ENCODE data around the gene NOTCH4.

NOTCH4 gene

DNA sequence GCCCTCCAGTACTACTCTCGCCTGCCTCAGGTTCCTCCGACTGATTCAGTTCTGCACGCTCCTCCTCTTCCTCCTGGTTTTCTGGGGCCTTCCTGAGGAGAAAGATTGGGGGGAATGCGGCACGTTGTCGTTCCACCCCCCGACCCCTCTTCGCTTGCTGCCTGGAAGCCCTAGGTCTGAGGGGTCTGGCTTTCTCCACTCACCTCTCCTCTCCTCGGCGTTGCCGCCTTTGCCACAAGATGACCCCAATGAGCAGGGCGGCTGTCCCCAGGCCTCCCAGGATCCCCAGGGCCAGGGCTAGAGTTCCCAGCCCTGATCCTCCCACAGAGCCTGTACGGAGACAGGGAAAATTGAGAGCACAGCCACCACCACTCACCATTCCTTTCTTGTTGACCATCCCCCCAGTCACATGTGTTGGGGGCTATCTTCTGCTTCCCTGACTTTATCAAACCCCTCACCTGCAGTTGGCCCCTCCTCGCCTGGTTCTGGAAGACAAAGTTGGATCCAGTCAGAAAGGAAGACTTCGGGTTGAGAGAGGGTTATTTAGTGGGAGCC is 42.6 kb downstream of the NOTCH4 start:
- no peak for DNase-seq (ENCODE audit: low read depth)

DNA sequence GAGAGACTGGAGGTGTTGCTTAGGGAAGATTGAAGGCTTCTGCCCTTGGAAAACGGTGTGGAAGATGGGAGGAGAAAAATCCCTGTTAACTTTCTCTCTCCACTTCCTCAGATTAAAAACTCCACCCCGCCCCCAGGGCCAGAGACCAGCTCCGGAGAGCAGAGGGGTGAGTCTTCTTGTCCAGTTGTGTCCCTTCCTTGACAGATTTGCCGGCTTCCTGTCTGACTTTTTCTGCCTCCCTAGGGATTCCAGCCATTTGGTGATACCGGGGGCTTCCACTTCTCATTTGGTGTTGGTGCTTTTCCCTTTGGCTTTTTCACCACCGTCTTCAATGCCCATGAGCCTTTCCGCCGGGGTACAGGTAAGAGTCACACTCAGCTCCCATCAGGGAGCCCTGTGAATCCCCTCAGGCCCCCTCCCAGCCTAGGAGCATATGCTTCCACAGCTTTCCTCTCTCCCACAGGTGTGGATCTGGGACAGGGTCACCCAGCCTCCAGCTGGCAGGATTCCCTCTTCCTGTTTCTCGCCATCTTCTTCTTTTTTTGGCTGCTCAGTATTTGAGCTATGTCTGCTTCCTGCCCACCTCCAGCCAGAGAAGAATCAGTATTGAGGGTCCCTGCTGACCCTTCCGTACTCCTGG is 44.0 kb downstream of the NOTCH4 start:
- DNase-seq (ENCODE audit: low read depth) = no peak

DNA sequence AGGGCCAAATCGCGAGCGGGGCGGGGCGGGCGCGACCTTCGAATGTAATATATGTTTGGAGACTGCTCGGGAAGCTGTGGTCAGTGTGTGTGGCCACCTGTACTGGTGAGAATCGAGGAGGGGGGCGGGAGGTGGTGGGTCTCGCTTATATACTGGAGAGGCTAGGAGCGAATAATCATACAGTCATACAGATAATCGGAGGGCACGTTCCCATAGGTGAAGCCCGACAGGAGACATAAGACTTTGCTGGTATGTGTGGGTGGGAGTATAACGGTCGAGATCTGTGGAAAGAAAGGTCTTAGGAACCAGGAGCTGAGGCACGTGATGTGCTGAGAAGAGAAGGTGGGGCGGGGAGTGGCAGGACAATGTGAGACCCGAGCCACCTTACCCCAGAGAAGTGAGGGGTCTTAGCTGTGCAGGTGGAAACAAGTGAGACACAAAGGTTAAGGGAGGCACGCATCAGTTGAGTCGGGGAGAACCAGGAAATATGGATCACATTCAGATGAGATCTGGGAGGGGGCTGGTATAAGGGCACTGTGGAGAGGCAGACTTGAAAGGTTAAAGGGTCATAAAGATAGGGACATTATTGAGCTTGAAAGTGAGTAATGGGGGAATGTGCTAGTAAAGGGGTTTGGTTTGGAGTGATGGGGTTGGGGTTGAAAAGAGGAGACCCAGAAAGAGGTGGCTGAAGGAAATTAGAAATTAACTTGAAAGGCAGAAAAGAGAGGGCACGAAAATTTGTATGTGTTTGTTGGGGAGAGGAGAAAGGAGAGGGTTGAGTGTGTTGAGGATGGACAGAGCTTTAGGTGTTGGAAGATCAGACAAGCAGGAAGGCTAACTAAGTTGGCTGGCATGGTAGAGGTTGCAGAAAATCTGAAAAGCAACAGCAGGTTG is 45.1 kb downstream of the NOTCH4 start:
- DNase-seq (ENCODE audit: low read depth) = no peak

DNA sequence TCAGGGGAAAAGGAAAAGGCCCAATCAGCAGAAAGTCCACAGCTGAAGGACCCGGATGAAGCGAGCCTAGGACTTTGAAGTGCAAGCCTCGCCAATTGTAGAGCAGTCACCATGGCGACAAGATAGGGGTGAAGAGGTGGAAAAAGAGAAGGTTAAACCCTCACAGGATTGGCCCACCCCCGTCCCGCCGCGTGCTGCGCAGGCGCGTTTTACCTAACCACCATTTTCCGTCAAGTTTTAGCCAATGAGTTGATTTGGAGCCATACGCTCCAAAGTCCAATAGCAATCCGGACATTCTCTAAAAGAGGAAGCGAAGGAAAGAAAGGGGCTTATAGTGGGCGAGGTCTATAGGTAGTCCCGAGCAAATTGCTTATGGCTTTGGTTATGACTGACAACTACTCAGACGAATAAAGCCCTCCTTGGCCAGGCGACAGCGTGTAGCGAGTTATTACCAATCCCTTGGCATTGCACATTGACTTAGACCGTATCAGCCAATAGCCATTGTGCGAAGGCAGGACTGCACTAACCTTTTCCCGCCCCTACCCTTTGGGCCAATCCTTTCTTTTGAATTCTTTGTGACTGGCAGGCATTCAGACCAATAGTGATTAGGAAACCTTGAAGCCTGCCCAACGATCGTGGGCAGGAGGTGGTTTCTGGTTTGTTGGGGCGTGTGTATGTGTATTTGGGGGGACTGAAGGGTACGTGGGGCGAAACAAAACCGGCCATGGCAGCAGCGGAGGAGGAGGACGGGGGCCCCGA is 45.9 kb downstream of the NOTCH4 start, which contains the start of gene RNF5:
TSS of gene RNF5 (plus strand) at position 618 of the 759 bp plus-strand sequence. CDS start at position 725, 107 bp downstream.
- peak; percentile 86 for DNase-seq (ENCODE audit: low read depth)

DNA sequence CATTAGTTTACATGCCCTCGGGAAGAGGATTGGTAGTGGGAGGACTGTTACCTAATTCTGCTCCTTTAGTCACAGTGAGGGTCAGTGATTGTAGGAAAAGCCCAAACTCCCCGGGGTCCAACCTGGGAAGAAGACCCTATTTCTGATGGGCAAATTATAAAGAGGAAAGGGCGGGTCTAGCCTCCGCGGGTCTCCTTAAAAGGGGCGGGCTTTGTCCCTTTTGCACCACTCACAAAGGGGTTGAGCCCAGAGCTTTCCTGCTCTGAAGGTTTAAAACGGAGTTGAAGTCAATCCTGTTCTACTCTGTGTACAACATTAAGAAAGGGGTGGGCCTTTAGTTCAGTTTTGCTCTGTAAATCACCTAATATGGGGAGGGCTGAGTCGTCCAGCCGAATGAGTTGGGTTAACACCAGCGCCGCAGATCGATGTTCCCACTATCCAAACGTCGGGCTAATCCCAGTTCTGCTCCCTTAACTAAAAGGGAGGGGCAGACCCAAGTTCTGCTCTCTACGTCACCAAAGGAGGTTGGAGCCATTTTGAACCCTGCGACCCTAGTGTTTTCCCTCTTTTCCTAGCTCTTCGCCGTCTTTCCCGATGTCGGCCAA is 46.6 kb downstream of the NOTCH4 start:
- DNase-seq (ENCODE audit: low read depth) = no peak

DNA sequence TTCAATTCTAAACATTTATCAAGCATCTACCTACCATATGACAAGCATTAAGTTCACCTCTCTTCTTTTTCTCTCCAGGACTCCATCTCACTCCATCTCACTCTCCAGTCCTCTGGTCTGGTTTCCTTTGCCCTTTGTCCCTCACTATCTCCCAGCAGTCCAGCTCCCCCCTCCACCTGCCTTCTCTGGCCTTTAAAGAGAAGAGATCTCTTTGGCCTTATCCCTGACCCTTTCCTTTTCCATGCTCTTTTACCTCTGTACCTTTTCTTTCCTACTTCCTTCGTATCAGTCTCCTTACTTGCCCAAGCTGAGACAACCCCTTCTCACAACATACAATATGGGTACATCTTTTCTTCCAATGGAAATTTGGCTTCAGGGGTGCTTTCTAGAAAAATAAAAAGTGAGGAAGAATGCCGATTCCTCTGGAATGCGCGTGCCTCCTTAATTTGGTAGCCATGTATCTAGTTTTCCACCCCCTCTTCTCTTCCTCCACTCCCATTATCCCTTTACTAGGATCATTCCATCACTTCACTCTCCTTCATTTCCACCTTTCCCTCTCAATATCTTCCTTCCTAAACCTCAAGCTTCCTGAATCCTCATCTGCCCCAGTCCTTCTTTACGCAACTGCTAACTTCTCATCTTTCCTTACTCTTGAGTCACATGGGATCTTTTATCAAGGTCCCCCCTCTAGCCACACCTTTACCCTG is 47.2 kb downstream of the NOTCH4 start:
- no peak for DNase-seq (ENCODE audit: low read depth)

DNA sequence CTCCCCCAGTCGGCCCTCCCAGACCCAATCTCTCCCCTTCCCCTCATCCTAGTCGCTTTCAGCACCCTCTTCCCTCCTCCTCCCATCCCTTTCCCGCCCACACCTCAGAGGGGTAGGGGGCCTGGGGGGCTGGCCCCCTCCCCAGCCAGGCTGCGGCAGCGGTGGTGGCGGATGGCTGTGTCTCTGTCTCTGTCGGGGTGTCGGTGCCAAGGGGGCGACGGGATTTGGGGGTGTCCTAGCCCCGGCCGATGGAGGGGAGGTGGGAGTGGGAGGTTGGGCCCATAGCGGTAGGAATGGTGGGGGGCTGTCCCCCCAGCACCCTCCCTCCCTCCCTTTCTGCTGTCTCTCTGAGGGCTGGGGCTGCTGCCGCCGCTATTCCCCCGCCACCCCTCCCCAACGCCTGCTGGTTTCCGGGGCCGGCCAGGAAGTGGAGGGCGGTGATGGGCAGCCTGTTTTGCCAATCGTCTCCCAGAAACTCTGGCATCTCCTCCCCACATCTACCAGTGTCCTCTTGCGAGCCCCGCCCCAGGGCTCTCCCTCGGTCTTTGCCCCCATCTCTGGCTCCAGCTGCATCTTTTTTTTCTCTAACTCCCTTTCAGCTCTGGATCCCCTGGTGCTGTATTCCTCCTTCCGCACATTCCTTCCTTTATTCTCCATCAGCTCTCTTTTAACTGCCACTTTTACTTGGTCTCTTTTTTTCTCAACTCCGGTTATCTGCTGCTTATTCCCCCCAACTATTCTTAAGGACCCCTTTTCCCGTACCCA is 48.0 kb downstream of the NOTCH4 start, which contains the start of gene AGPAT1:
TSS of gene AGPAT1 (minus strand) at position 374 of the 765 bp plus-strand sequence. CDS start 4,588 bp downstream, outside the sequence.
- DNase-seq (ENCODE audit: low read depth) = peak; percentile 93

DNA sequence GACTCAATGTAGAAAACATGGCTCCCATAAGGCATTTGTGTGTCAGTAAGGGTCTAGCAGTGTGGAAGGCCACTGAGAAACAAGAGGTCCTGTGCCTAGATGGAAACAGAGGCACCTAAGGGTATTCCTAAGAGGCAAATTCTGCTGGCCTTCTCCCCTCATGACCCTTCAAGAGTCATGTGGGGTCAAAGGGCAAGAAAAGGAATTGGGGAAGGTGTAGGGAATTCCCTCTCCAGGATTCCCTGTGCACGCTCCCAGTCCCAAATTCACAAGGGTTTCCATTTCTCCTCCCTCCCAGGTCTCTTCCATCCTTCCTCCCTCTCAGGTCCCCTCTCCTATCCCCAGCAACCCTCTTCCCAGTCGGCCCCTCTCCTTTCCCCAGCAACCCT is 48.6 kb downstream of the NOTCH4 start:
- DNase-seq (ENCODE audit: low read depth) = no peak

DNA sequence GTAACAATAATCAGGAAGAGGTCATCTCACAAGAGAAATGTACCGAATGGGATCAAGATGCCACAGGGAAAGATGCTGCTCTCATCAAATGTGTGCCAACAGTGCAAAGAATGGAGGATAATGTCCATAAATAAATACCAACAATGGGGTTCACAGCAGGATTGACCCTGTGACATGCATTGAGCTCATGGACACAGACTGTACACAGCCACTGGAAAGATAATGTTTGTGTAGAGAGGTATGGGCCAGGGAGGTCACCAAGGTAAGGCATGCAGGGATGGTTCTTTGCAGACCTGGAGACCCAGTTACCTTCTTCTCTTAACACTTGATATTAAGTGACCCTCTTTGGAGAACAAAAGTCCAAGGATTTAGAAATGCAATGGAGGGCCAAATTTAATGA is 49.5 kb downstream of the NOTCH4 start:
- DNase-seq (ENCODE audit: low read depth) = no peak

DNA sequence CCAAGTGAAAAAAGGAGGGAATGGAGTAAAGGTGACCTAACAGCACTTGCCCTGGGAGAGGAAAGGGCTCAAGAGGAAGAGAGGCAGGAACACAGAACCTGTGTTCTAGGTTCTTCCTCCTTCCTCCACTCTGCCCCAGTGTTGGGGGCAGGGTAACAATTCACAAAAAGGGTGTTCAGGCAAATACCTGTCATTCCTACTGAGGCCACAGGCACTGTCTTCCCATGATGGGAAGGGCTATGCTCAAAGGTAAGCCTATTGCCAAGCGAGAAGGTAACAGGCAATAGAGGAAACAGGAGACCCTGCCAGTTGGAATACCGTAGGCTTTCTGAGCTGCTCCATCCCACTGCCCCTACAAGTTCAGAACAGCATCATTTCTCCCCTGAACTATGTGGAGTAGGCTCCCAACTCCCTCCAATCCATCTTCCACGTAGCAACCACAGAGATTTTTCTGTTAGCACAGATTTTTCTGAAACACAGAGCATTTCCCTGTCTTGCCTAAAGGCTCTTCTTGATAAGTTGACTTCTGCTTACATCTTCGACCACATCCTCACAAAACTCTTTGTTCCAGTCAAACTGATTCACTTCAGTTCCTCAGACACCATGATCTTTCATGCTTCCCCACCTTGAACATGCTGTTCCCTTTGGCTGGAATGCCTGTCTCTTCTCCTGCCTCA is 50.7 kb downstream of the NOTCH4 start:
- DNase-seq (ENCODE audit: low read depth) = no peak

DNA sequence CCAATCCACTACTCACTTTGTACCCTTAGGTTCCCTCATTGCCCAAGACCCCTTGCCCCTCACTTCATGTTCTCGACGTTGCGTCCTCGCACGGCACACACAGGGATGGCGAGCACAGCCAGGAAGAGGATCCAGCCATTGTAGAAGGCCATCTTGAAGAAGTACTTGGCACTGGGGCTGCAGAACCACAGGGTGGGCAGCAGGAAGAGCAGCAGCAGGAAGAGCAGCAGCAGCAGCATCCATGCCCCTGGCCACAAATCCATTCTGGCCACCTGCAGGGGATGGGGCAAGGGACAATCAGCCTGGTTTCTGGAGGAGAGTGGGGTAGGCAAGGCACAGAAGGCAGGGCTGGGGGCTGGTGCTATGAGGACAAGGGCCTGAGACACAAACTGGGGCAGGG is 52.6 kb downstream of the NOTCH4 start:
- DNase-seq (ENCODE audit: low read depth) = no peak

DNA sequence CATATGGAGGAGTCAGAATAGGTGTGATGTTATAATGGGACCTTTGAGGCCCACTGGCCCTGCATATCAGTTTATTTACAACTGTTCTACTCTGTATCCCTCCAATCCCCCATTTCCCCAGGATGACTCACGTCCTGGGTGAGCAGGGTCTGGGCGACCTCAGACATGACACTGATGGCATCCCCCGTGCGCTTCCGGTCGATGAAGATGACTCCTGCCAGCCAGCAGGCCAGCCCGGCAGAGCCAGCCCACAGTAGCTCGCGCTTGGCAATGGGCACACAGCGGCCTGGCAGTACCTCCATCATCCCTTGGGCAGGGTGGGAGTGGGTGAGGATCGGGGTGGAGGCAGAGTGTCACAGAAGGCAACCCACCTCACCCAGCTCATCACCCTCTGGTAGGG is 53.6 kb downstream of the NOTCH4 start:
- no peak for DNase-seq (ENCODE audit: low read depth)

DNA sequence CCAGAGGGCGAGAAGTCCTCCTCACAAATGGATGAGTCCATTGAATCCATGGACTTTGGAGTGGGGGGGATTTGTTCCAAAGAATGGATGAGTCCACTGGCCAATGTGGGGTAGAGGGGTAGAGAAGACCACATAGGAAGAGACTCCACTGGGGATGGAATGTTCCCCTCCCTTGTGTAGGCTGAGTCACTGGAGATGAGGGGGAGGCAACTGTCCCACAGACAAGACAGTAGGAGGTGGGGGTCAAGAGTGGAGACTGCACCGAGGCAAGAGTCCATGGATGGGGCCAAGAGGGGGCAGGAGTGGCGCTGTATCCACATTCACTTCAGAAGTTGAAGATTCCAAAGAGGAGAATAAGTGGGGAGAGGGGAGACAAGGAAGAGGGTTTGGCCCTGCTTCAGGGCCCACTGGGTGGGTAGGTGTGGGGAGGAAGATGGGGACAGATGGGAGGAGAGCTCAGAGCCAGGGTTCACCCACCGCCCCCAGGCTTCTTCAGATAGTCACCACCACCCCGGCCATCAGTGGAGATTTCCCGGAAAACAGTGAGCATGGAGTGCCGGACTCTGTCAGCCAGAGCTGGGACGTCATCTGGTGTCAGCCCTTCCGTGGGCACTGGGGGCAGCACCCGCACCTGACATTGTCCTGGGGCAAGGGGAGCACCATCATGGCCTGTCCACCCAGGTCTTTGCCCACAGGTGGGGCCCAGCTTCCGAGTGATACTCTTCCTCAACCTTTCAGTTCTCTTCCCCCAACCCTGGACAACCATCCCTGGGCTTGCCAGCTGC is 54.9 kb downstream of the NOTCH4 start:
- no peak for DNase-seq (ENCODE audit: low read depth)

DNA sequence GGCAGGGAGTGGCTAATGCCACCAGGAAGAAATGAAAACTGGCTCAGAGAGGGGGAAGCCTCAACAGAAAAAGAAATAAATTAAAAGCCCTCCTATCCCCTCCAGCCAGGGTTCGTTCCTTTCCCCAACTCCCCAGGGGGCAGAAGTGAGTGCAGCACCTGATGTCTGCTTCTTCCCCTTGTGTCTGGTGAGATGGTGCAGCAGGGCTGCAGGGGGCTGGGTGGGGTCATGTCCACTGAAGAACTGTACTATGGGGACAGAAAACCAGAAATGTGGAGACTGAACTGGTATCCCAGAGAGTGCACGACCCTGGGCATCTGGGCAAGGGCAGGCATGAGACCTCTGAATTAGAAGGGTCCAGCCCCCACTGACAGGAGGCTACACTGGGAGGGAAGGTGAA is 55.5 kb downstream of the NOTCH4 start:
- no peak for DNase-seq (ENCODE audit: low read depth)

DNA sequence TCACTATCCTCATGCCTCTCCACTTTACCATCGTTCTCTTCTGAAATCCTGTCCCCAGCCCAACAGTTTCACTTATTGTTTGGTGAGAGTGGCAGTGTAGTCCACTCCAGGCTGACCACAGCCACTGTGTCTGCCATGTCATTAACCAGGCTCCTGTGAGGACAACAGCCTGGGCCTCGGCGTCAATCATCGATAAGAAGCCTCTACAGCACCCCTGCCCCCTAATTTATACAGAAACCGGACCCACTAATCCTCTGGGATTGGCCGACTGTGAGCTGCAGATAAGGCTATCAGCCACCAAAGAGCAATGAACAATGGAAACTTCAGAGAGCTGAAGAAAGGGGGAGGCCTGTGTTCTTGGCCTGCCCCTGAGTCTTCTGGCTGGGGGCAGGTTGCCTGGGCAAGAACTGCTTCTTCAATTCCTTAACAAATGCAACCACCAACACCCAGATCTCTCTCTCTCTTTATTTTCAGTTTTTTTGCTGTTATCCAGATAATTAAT is 56.1 kb downstream of the NOTCH4 start:
- DNase-seq (ENCODE audit: low read depth) = no peak

DNA sequence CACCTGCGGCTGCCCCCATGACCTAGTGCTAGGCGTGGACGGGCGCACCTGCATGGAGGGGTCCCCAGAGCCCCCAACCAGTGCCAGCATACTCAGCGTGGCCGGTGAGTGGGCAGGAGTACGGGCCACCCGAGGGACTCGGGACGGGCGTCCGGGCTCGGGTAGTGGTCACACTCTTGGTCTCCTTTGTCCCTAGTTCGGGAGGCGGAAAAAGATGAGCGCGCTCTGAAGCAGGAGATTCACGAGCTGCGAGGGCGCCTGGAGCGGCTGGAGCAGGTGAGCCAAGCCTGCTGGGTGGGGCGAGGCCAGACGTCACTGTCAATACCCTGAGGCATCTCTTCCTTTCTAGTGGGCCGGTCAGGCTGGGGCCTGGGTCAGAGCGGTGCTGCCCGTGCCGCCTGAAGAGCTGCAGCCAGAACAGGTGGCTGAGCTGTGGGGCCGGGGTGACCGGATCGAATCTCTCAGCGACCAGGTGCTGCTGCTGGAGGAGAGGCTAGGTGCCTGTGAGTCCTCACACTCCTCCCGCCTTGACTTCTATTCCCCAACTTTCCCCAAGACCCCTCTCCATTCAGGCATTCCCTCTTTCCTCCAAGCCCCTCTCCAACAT is 56.6 kb downstream of the NOTCH4 start:
- no peak for DNase-seq (ENCODE audit: low read depth)

DNA sequence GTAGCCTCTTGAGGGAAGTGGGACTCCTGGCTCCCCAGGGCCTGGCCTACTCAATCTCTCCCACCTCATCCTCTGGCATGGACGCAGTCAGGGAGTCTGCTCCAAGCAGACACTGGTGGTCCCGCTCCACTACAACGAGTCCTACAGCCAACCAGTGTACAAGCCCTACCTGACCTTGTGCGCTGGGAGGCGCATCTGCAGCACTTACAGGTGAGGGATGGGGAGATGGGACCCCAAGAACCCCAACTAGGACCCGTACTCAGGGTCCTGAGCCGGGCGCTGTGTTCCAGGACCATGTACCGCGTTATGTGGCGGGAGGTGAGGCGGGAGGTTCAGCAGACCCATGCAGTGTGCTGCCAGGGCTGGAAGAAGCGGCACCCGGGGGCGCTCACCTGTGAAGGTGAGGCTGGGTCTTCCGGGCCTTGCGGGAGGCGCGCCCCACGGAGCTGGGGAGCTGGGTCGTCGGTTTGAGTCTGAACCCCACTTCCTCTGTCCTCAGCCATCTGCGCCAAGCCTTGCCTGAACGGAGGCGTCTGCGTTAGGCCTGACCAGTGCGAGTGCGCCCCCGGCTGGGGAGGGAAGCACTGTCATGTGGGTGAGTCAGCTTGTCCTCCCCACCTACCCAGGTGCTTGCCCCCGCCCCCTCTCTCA is 57.3 kb downstream of the NOTCH4 start:
- no peak for DNase-seq (ENCODE audit: low read depth)

DNA sequence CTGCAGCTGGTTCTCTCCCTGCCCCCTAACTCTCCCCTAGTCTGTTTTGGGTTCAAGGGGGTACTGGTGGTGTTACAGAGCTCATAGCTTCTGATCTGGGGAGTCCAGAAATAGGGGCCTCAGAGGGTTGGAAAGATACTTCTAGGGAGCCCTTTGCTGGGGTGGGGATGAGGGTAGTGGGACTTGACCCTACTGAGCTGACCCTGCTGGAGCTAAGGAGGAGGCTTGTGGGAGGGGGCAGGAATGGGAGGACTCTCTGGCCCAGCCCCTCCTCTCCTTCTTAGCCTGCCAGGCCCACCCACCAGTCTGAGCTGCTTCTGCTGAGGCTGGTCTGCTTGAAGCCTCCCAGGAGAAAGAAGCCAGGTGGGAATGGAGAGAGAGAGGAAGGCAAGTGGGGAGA is 59.6 kb downstream of the NOTCH4 start, which contains the start of gene EGFL8:
TSS of gene EGFL8 (plus strand) at position 301 of the 400 bp plus-strand sequence. CDS start 1,571 bp downstream, outside the sequence.
- DNase-seq (ENCODE audit: low read depth) = no peak

All from activated T-helper 9 cell treated with anti-CD3 and anti-CD28 coated beads, Interleukin-2, amount 50 U/mL, for 16 hours (primary cell).